IPS-18c (cell line): Measurements from ENCODE around the gene WDR53.

Experiments
- H3K4me3 ChIP-seq: 2 replicates; pipeline ENCODE4 v1.7.0; 2013; ENCODE audit warnings: low read depth, mild to moderate bottlenecking, low read length, moderate library complexity; ENCODE audit not compliant: insufficient read depth
- H3K9me3 ChIP-seq: one replicate; pipeline ENCODE4 v1.6.1; 2013; ENCODE audit warnings: mild to moderate bottlenecking, low read length, moderate library complexity; ENCODE audit not compliant: control insufficient read depth, insufficient read depth

Gene WDR53

DNA sequence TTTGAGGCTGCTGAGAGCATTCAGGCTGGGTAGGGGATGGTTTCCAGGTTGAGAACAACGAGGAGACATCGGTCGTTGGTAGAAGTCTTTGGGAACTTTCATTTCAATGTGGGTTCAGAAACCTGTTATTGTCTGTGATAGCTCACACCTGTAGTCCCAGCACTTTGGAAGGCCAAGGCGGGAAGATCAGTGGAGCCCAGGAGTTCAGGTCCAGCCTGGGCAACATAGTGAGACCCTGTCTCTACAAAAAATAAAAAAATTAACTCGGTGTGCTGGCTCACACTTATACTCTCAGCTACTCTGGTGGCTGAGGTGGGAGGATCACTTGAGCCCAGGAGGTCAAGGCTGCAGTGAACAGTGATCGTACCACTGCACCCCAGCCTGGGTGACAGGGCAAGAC, 63.8 kb downstream of the WDR53 start:
- Histone ChIP-seq H3K4me3 (no peak overlapping the region), H3K9me3 (peaks cover 2% of the 10 kb centered on the region)
